HG02759 (cell line): ENCODE measurements around the gene ABCC2.
A peak's percentile ranks its signal among the peaks of the same experiment; 100 is the strongest.
"Not testable (repeated sequence)": the region's sequence is repeated elsewhere in the genome, so short reads cannot be mapped to it uniquely, and the experiment has no call there.

Experiments used
- ATAC-seq: cut with Tn5 transposase; IDR thresholded peaks from one replicate; pipeline ENCODE4 v1.9.1; 2021; ENCODE audit warnings: mild to moderate bottlenecking, moderate library complexity; ENCODE audit not compliant: unreplicated experiment

Gene ABCC2

GRCh38 chr10:99807786-99808185 is 25.3 kb downstream of the ABCC2 start:
- no peak for ATAC-seq

GRCh38 chr10:99808270-99808669 is 25.8 kb downstream of the ABCC2 start:
- ATAC-seq: no peak

GRCh38 chr10:99809481-99809880 is 27.0 kb downstream of the ABCC2 start:
- ATAC-seq: no peak

GRCh38 chr10:99809931-99810615 is 27.6 kb downstream of the ABCC2 start:
- ATAC-seq: no peak

GRCh38 chr10:99812177-99812576 is 29.7 kb downstream of the ABCC2 start:
- no peak for ATAC-seq

- no peak for ATAC-seq
Measured at GRCh38 chr10:99814143-99814542, 31.7 kb downstream of the ABCC2 start.

GRCh38 chr10:99815621-99816020 is 33.2 kb downstream of the ABCC2 start:
- ATAC-seq: no peak

- ATAC-seq: no peak
Measured at GRCh38 chr10:99827936-99828335, 45.5 kb downstream of the ABCC2 start.

GRCh38 chr10:99828464-99828863 is 46.0 kb downstream of the ABCC2 start:
- ATAC-seq: no peak

GRCh38 chr10:99832439-99832838 is 50.0 kb downstream of the ABCC2 start:
- ATAC-seq: no peak

- ATAC-seq: no peak
Measured at GRCh38 chr10:99834410-99834809, 52.0 kb downstream of the ABCC2 start.

- no peak for ATAC-seq
Measured at GRCh38 chr10:99835947-99836346, 53.5 kb downstream of the ABCC2 start.

GRCh38 chr10:99836711-99837110 is 54.3 kb downstream of the ABCC2 start:
- no peak for ATAC-seq

- not testable (repeated sequence) for ATAC-seq
Measured at GRCh38 chr10:99840859-99841258, 58.4 kb downstream of the ABCC2 start.

GRCh38 chr10:99841746-99842145 is 59.3 kb downstream of the ABCC2 start:
- ATAC-seq: no peak

- no peak for ATAC-seq
Measured at GRCh38 chr10:99843310-99843709, 60.9 kb downstream of the ABCC2 start.

GRCh38 chr10:99844433-99844955 is 62.1 kb downstream of the ABCC2 start:
- ATAC-seq: no peak

- peak; percentile 71 for ATAC-seq
Measured at GRCh38 chr10:99845837-99846382, 63.5 kb downstream of the ABCC2 start.

- ATAC-seq: no peak
Measured at GRCh38 chr10:99849057-99849456, 66.6 kb downstream of the ABCC2 start.

GRCh38 chr10:99849536-99849935 is 67.1 kb downstream of the ABCC2 start:
- ATAC-seq: no peak

- ATAC-seq: no peak
Measured at GRCh38 chr10:99850021-99850766, 67.8 kb downstream of the ABCC2 start.

- ATAC-seq: no peak
Measured at GRCh38 chr10:99850767-99851340, 68.4 kb downstream of the ABCC2 start.
